ENCODE data around the gene POFUT1. TPM values are rescaled to one million over a fixed set of nuclear protein-coding genes. Genes with fewer than 3 reads are reported as not detected.

POFUT1 gene
- total and polyA plus RNA-seq, 8 donors, result 2.3 to 33.8 (median 11.2) TPM

DNA sequence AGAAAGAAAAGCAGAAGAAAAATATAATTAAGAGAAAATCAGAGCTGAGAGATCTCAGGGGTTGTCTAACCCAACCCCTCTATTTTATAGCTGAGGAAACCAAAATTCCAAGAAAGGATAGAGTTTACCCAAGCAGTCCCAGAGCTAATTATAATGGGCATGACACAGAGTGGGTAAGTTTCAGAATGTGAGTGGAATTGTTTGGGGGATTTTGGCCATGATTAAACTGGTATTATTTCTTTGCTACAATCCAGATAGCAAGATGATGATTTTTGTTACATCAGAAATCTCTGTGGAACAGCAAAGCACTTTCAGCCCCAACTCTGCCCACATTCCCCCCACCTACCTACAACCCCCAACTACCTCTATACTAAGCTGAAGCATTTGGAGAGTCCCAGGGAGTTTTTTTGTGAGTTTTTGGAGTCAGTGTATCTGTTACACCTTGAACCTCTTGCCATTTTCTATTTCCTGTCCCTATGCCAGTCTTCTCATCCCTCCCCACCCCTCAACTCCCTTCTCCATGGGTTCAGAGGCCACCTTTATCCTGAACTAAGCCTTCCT lies 24.7 kb downstream of the POFUT1 start:
- TF ChIP-seq POLR2AphosphoS5 (IDR thresholded peaks at IDR 0.05), result no peak
- TF ChIP-seq EP300 (IDR thresholded peaks at IDR 0.05), result no peak
- TF ChIP-seq CTCF (IDR thresholded peaks at IDR 0.05), result no peak
- TF ChIP-seq POLR2A (IDR thresholded peaks at IDR 0.05), result no peak
- Histone ChIP-seq H3K4me1 (peaks cover 11 to 46% (median 26%) of the 10 kb centered on the region in 4 donors), H3K27ac (no peak overlapping the region), H3K36me3 (peaks cover 15 to 91% (median 90%) of the 10 kb centered on the region in 4 donors), H3K27me3 (no peaks in the 10 kb centered on the region), H3K4me3 (no peak overlapping the region), H3K9me3 (no peaks in the 10 kb centered on the region)
- DNase-seq, result no peak
- intact Hi-C loops (cut with DNase I; ENCODE audit: low total_unique reads), result no loop called here

- TF ChIP-seq POLR2A (IDR thresholded peaks at IDR 0.05) (no peak), POLR2AphosphoS5 (IDR thresholded peaks at IDR 0.05) (no peak), EP300 (IDR thresholded peaks at IDR 0.05) (no peak), CTCF (IDR thresholded peaks at IDR 0.05) (no peak)
- H3K27me3 ChIP-seq, result no peaks in the 10 kb centered on the region
- H3K27ac ChIP-seq, result no peak overlapping the region
- H3K4me1 ChIP-seq, result peaks cover 10 to 37% (median 18%) of the 10 kb centered on the region in 4 donors
- H3K4me3 ChIP-seq, result no peak overlapping the region
- DNase-seq, result no peak
- WGBS, 5 donors, result 75 to 89% (median 86%) methylated on average over 9 of the region's 9 CpGs
- peaks cover 15 to 88% (median 81%) of the 10 kb centered on the region in 4 donors for H3K36me3 ChIP-seq
- H3K9me3 ChIP-seq, result no peaks in the 10 kb centered on the region
- intact Hi-C loops (cut with DNase I; ENCODE audit: low total_unique reads), result no loop called here
These were observed 25.6 kb downstream of the POFUT1 start for GRCh38 chr20:32233286-32233685.

DNA sequence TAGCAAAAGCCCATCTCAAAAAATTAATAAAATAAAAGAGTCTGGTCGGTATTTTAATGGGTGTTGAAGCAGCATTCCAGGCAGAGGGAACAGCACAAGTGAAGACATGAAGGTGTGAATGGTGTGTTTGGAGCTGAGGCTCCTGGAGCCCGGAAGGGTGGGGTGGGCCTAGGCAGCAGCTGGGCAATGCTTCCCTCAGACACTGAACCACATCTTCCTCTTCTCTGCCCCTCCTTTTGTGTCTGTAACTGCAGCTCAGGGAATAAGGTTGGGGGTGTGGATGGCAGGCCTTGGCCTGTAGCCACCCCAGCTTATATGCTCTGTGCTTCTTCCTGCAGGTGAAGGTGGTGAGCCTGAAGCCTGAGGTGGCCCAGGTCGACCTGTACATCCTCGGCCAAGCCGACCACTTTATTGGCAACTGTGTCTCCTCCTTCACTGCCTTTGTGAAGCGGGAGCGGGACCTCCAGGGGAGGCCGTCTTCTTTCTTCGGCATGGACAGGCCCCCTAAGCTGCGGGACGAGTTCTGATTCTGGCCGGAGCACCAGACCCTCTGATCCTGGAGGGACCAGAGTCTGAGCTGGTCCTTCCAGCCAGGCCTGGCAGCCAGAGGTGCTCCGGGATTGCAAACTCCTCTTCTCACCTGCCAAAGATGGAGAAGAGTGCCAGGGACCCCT lies 26.6 kb downstream of the POFUT1 start:
- no peak for TF ChIP-seq POLR2AphosphoS5 (IDR thresholded peaks at IDR 0.05)
- TF ChIP-seq EP300 (IDR thresholded peaks at IDR 0.05), result no peak
- TF ChIP-seq CTCF (IDR thresholded peaks at IDR 0.05), result no peak
- TF ChIP-seq POLR2A (IDR thresholded peaks at IDR 0.05), result no peak
- H3K4me1 ChIP-seq, result peaks cover under 1 to 30% (median 11%) of the 10 kb centered on the region in 4 donors
- H3K4me3 ChIP-seq, result no peak overlapping the region
- DNase-seq, result no peak
- no peaks in the 10 kb centered on the region for H3K27me3 ChIP-seq
- intact Hi-C loops (cut with DNase I; ENCODE audit: low total_unique reads), result no loop called here
- no peak overlapping the region for H3K27ac ChIP-seq
- WGBS, 5 donors, result 91 to 96% (median 95%) methylated on average over 13 of the region's 13 CpGs
- peaks cover 15 to 79% (median 72%) of the 10 kb centered on the region in 4 donors for H3K36me3 ChIP-seq
- H3K9me3 ChIP-seq, result no peaks in the 10 kb centered on the region

GRCh38 chr20:32235331-32236047 lies 27.8 kb downstream of the POFUT1 start:
- intact Hi-C loops (cut with DNase I; ENCODE audit: low total_unique reads), result no loop called here
- TF ChIP-seq POLR2A (IDR thresholded peaks at IDR 0.05) (no peak), EP300 (IDR thresholded peaks at IDR 0.05) (no peak), CTCF (IDR thresholded peaks at IDR 0.05) (no peak), POLR2AphosphoS5 (IDR thresholded peaks at IDR 0.05) (no peak)
- H3K27me3 ChIP-seq, result no peaks in the 10 kb centered on the region
- 49 to 84% (median 63%) methylated on average over 6 of the region's 6 CpGs for WGBS, 5 donors
- no peak overlapping the region for H3K4me3 ChIP-seq
- no peak overlapping the region for H3K27ac ChIP-seq
- H3K9me3 ChIP-seq, result no peaks in the 10 kb centered on the region
- peaks cover 15 to 68% (median 63%) of the 10 kb centered on the region in 4 donors for H3K36me3 ChIP-seq
- DNase-seq, result no peak
- peaks cover 0 to 24% (median 9%) of the 10 kb centered on the region in 4 donors for H3K4me1 ChIP-seq

Measured in stomach (tissue), 9 donors.